ENCODE results near the gene SPANXB1. TPM values are rescaled to one million over a fixed set of nuclear protein-coding genes. Genes with fewer than 3 reads are reported as not detected.

The SPANXB1 gene
- total RNA-seq, result not detected in 2 replicates

GRCh38 chrX:141002568-141002967, at the start of gene SPANXB1:
SPANXB1 (plus strand) TSS chrX:141002594; CDS start chrX:141002694, 100 bp downstream.

Other genes with a start within 250 kb of the SPANXB1 start
- gene LDOC1, start 174.5 kb downstream of the SPANXB1 start, total RNA-seq, result 6.2 and 8.5 TPM in 2 replicates
- gene SPANXC, start 239.9 kb downstream of the SPANXB1 start, total RNA-seq, result not detected in 2 replicates

Data from vein endothelial cell (primary cell).